HG03039 (cell line): ENCODE results near the gene POM121L12.

Source experiments
- ATAC-seq: cut with Tn5 transposase; IDR thresholded peaks from one replicate; pipeline ENCODE4 v1.9.1; 2021; ENCODE audit warnings: mild to moderate bottlenecking, moderate library complexity; ENCODE audit not compliant: unreplicated experiment

Gene POM121L12

GRCh38 chr7:53035499-53036412, at the start of gene POM121L12:
POM121L12 (plus strand) TSS chr7:53035633; CDS start chr7:53035672, 39 bp downstream.
- ATAC-seq: no peak

GRCh38 chr7:52992001-52992400, 43.4 kb upstream of the POM121L12 start:
- no peak for ATAC-seq

GRCh38 chr7:52992479-52993162, 42.8 kb upstream of the POM121L12 start:
- no peak for ATAC-seq

- ATAC-seq: no peak
Observed at GRCh38 chr7:52995676-52996075, 39.8 kb upstream of the POM121L12 start.

GRCh38 chr7:53001221-53001620, 34.2 kb upstream of the POM121L12 start:
- no peak for ATAC-seq

- no peak for ATAC-seq
Observed at GRCh38 chr7:53002389-53002788, 33.0 kb upstream of the POM121L12 start.

- ATAC-seq: no peak
Observed at GRCh38 chr7:53003653-53004445, 31.6 kb upstream of the POM121L12 start.

GRCh38 chr7:53013925-53014324, 21.5 kb upstream of the POM121L12 start:
- no peak for ATAC-seq

GRCh38 chr7:53015463-53015862, 20.0 kb upstream of the POM121L12 start:
- ATAC-seq: no peak

- no peak for ATAC-seq
Observed at GRCh38 chr7:53022893-53023292, 12.5 kb upstream of the POM121L12 start.

GRCh38 chr7:53048638-53049037, 13.2 kb downstream of the POM121L12 start:
- ATAC-seq: no peak

- no peak for ATAC-seq
Observed at GRCh38 chr7:53050433-53050832, 15.0 kb downstream of the POM121L12 start.

GRCh38 chr7:53059591-53059990, 24.2 kb downstream of the POM121L12 start:
- no peak for ATAC-seq

- ATAC-seq: no peak
Observed at GRCh38 chr7:53060066-53060465, 24.6 kb downstream of the POM121L12 start.

- no peak for ATAC-seq
Observed at GRCh38 chr7:53062796-53063195, 27.4 kb downstream of the POM121L12 start.

GRCh38 chr7:53068673-53069072, 33.2 kb downstream of the POM121L12 start:
- no peak for ATAC-seq

GRCh38 chr7:53070883-53071282, 35.5 kb downstream of the POM121L12 start:
- no peak for ATAC-seq
